Omental fat pad (tissue), 4 donors: ENCODE data around the gene PSPN. TPM values are rescaled to one million over a fixed set of nuclear protein-coding genes. Genes with fewer than 3 reads are reported as not detected.

Experiments
- ATAC-seq: fragments of 150-250 bp; one replicate; pipeline ENCODE4 v1.9.1; 2016; ENCODE audit warnings: mild to moderate bottlenecking, moderate library complexity; ENCODE audit not compliant: low FRiP score
- DNase-seq: peaks from one replicate; pipeline ENCODE4 v3.0.0-alpha.2; 2019; ENCODE audit warnings: low spot score
- CTCF ChIP-seq, 3 donors: fragments of 450-650 bp; IDR thresholded peaks; one replicate each; pipeline ENCODE4 v1.5.1; 2016 to 2017; ENCODE audit warnings: antibody characterized with exemption in 3 of 3, mild to moderate bottlenecking in 3 of 3, moderate library complexity in 2 of 3
- total RNA-seq, 4 donors: library from RNA; depleted of rRNA; stranded (reverse); fragments of >200 nt; gene quantifications; one replicate each; pipeline ENCODE4 v1.1.0, GENCODE V29; 2016

The PSPN gene
- total RNA-seq, 4 donors from 2014 or later, result 0.47 to 1.0 (median 0.65) TPM

GRCh38 chr19:6374711-6375410 lies 872 bp downstream of the PSPN start:
- DNase-seq, result no peak
- TF ChIP-seq CTCF (IDR thresholded peaks at IDR 0.05), result no peak
- ATAC-seq, result no peak

- ATAC-seq (no peak), DNase-seq (no peak)
- TF ChIP-seq CTCF (IDR thresholded peaks at IDR 0.05), result no peak
These were observed 1.5 kb downstream of the PSPN start for GRCh38 chr19:6374161-6374709.

GRCh38 chr19:6373813-6374108 lies 2.0 kb downstream of the PSPN start:
- no peak for DNase-seq
- no peak for TF ChIP-seq CTCF (IDR thresholded peaks at IDR 0.05)

GRCh38 chr19:6373096-6373812 lies 2.5 kb downstream of the PSPN start:
- DNase-seq (peak; percentile 96), ATAC-seq (peak; percentile 90)
- no peak for TF ChIP-seq CTCF (IDR thresholded peaks at IDR 0.05)

More at GRCh38 chr19:6373813-6374108, 2.0 kb downstream of the PSPN start:
- no peak for ATAC-seq

GRCh38 chr19:6372594-6373095 lies 3.1 kb downstream of the PSPN start, which contains the start of gene ALKBH7:
Gene ALKBH7, plus strand, starts transcription at chr19:6372794. Its CDS starts 27 bp downstream, at chr19:6372821.
- no peak for TF ChIP-seq CTCF (IDR thresholded peaks at IDR 0.05)
- DNase-seq (peak; percentile 94), ATAC-seq (peak; percentile 93)

GRCh38 chr19:6364353-6364752 lies 11.4 kb downstream of the PSPN start:
- no peak for DNase-seq
- no peak for ATAC-seq
- no peak for TF ChIP-seq CTCF (IDR thresholded peaks at IDR 0.05)
